MM.1S (cell line): ENCODE data around the gene EMX1.

Experiments used
- DNase-seq: peaks from one replicate; pipeline ENCODE4 v3.0.0-alpha.2; 2015
- H2AFZ ChIP-seq: fragments of 300-600 bp; sonication (generic); 2 replicates; pipeline ENCODE4 v1.6.0; 2016; ENCODE audit warnings: antibody characterized with exemption, low read length
- H3F3A ChIP-seq: fragments of 300-600 bp; sonication (generic); 2 replicates; pipeline ENCODE4 v1.6.1; 2016; ENCODE audit warnings: mild to moderate bottlenecking, antibody characterized with exemption, low read length, moderate library complexity, mixed read lengths; ENCODE audit not compliant: insufficient read depth
- H3K27ac ChIP-seq: fragments of 300-600 bp; sonication (generic); 2 replicates; pipeline ENCODE4 v1.5.1; 2016; ENCODE audit warnings: mild to moderate bottlenecking, low read length
- H3K27me3 ChIP-seq: fragments of 300-600 bp; sonication (generic); replicated peaks from 2 replicates; pipeline ENCODE4 v1.6.0; 2016; ENCODE audit warnings: low read length; ENCODE audit not compliant: insufficient read depth
- H3K36me3 ChIP-seq: fragments of 300-600 bp; sonication (generic); replicated peaks from 2 replicates; pipeline ENCODE4 v1.6.1; 2016; ENCODE audit warnings: mild to moderate bottlenecking, low read length, mixed read lengths; ENCODE audit not compliant: insufficient read depth
- H3K4me1 ChIP-seq: fragments of 300-600 bp; sonication (generic); 2 replicates; pipeline ENCODE4 v1.6.1; 2016; ENCODE audit warnings: low read length, mixed read lengths
- H3K4me2 ChIP-seq: fragments of 300-600 bp; sonication (generic); 2 replicates; pipeline ENCODE4 v1.6.0; 2016; ENCODE audit warnings: low read depth, low read length
- H3K4me3 ChIP-seq: fragments of 300-600 bp; sonication (generic); 2 replicates; pipeline ENCODE4 v1.5.1; 2016; ENCODE audit warnings: low read length, mixed read lengths
- H3K79me2 ChIP-seq: fragments of 300-600 bp; sonication (generic); 2 replicates; pipeline ENCODE4 v1.6.1; 2016; ENCODE audit warnings: mixed run types, low read length, mixed read lengths
- H3K9ac ChIP-seq: fragments of 300-600 bp; sonication (generic); 2 replicates; pipeline ENCODE4 v1.6.1; 2016; ENCODE audit warnings: low read length, mixed read lengths
- H3K9me2 ChIP-seq: fragments of 300-600 bp; sonication (generic); replicated peaks from 2 replicates; pipeline ENCODE4 v1.6.1; 2016; ENCODE audit warnings: mild to moderate bottlenecking, low read length, mixed read lengths; ENCODE audit not compliant: insufficient read depth
- H3K9me3 ChIP-seq: fragments of 300-600 bp; sonication (generic); replicated peaks from 2 replicates; pipeline ENCODE4 v1.6.1; 2016; ENCODE audit warnings: mild to moderate bottlenecking, low read length, mixed read lengths; ENCODE audit not compliant: insufficient read depth
- H4K20me1 ChIP-seq: fragments of 300-600 bp; sonication (generic); 2 replicates; pipeline ENCODE4 v1.6.1; 2016; ENCODE audit warnings: mild to moderate bottlenecking, low read length, moderate library complexity, mixed read lengths; ENCODE audit not compliant: insufficient read depth
- EZH2 ChIP-seq: fragments of 300-600 bp; sonication (generic); optimal IDR thresholded peaks from 2 replicates; pipeline ENCODE3; 2017; ENCODE audit warnings: low read depth, mild to moderate bottlenecking, antibody characterized with exemption, low read length, mixed read lengths
- EZH2phosphoT487 ChIP-seq: fragments of 300-600 bp; sonication (generic); IDR thresholded peaks from 2 replicates; pipeline ENCODE4 v1.6.1; 2018; ENCODE audit warnings: antibody characterized with exemption, low read length
- TF ChIP-seq, protein P1 (sequence below): fragments of 300-600 bp; sonication (generic); IDR thresholded peaks from 2 replicates; pipeline ENCODE4 v1.5.1; 2016; ENCODE audit warnings: antibody characterized with exemption, low read length, mixed read lengths

Gene EMX1

GRCh38 chr2:72950558-72951255, 33.4 kb downstream of the EMX1 start:
- no peaks in the 10 kb centered on the region for H3K36me3 ChIP-seq
- no peak for TF ChIP-seq EZH2phosphoT487
- TF ChIP-seq, protein P1, sequence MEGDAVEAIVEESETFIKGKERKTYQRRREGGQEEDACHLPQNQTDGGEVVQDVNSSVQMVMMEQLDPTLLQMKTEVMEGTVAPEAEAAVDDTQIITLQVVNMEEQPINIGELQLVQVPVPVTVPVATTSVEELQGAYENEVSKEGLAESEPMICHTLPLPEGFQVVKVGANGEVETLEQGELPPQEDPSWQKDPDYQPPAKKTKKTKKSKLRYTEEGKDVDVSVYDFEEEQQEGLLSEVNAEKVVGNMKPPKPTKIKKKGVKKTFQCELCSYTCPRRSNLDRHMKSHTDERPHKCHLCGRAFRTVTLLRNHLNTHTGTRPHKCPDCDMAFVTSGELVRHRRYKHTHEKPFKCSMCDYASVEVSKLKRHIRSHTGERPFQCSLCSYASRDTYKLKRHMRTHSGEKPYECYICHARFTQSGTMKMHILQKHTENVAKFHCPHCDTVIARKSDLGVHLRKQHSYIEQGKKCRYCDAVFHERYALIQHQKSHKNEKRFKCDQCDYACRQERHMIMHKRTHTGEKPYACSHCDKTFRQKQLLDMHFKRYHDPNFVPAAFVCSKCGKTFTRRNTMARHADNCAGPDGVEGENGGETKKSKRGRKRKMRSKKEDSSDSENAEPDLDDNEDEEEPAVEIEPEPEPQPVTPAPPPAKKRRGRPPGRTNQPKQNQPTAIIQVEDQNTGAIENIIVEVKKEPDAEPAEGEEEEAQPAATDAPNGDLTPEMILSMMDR: no peak
- TF ChIP-seq EZH2: no peak
- no peaks in the 10 kb centered on the region for H3K9me3 ChIP-seq
- no peaks in the 10 kb centered on the region for H3K4me1 ChIP-seq
- no peaks in the 10 kb centered on the region for H3K27me3 ChIP-seq
- H3K4me2 ChIP-seq: no peak overlapping the region
- no peak overlapping the region for H3K4me3 ChIP-seq
- DNase-seq: no peak
- H3K9ac ChIP-seq: no peak overlapping the region
- H3K27ac ChIP-seq: no peak overlapping the region
- H2AFZ ChIP-seq: no peak overlapping the region
- H3F3A ChIP-seq: no peaks in the 10 kb centered on the region
- H4K20me1 ChIP-seq: no peaks in the 10 kb centered on the region
- H3K79me2 ChIP-seq: no peaks in the 10 kb centered on the region
- H3K9me2 ChIP-seq: no peaks in the 10 kb centered on the region

- Histone ChIP-seq H3K9ac (no peak overlapping the region), H3K9me2 (no peaks in the 10 kb centered on the region), H3K27ac (no peak overlapping the region), H3K4me2 (no peak overlapping the region), H2AFZ (no peak overlapping the region), H4K20me1 (no peaks in the 10 kb centered on the region), H3K27me3 (no peaks in the 10 kb centered on the region), H3K36me3 (no peaks in the 10 kb centered on the region), H3K4me3 (no peak overlapping the region), H3K9me3 (no peaks in the 10 kb centered on the region), H3F3A (no peaks in the 10 kb centered on the region), H3K79me2 (no peaks in the 10 kb centered on the region), H3K4me1 (no peaks in the 10 kb centered on the region)
- TF ChIP-seq EZH2phosphoT487 (no peak), EZH2 (no peak)
- TF ChIP-seq, protein P1: no peak
- no peak for DNase-seq
These were observed 34.2 kb downstream of the EMX1 start for GRCh38 chr2:72951303-72952095.

- no peaks in the 10 kb centered on the region for H3K4me1 ChIP-seq
- no peak overlapping the region for H3K4me2 ChIP-seq
- no peak overlapping the region for H3K4me3 ChIP-seq
- no peaks in the 10 kb centered on the region for H3F3A ChIP-seq
- H3K36me3 ChIP-seq: no peaks in the 10 kb centered on the region
- no peak overlapping the region for H3K9ac ChIP-seq
- no peak overlapping the region for H2AFZ ChIP-seq
- H3K9me2 ChIP-seq: no peaks in the 10 kb centered on the region
- H4K20me1 ChIP-seq: no peaks in the 10 kb centered on the region
- H3K27me3 ChIP-seq: no peaks in the 10 kb centered on the region
- no peaks in the 10 kb centered on the region for H3K79me2 ChIP-seq
- H3K9me3 ChIP-seq: no peaks in the 10 kb centered on the region
- DNase-seq: no peak
- no peak overlapping the region for H3K27ac ChIP-seq
- no peak for TF ChIP-seq EZH2phosphoT487
- TF ChIP-seq, protein P1: no peak
- no peak for TF ChIP-seq EZH2
These were observed 34.9 kb downstream of the EMX1 start for GRCh38 chr2:72952110-72952823.
